ENCODE data around the gene PPM1M. TPM values are rescaled to one million over a fixed set of nuclear protein-coding genes. Genes with fewer than 3 reads are reported as not detected.
"Not testable (repeated sequence)": the region's sequence is repeated elsewhere in the genome, so short reads cannot be mapped to it uniquely, and the experiment has no call there.

The PPM1M gene
- total RNA-seq, 2 donors from 2014 or later: 6.9 to 15.3 TPM

- 82 to 86% methylated on average over 7 of the region's 7 CpGs for WGBS, 2 donors
- H3K27ac ChIP-seq: no peak overlapping the region
- H3K36me3 ChIP-seq (replicated peaks in 1 of 2; ENCODE audit: insufficient read depth in 1 of 2, low read depth in 2 of 2): peaks cover 9 to 22% of the 10 kb centered on the region in 2 donors
- no peaks in the 10 kb centered on the region for H3K9me3 ChIP-seq
- ATAC-seq: no peak
- peaks cover 35% of the 10 kb centered on the region for H3K4me1 ChIP-seq
- no peak overlapping the region for H3K4me3 ChIP-seq
- intact Hi-C loops (cut with DNase I): no loop called here
- TF ChIP-seq POLR2A (IDR thresholded peaks at IDR 0.05) (no peak), CTCF (IDR thresholded peaks at IDR 0.05) (no peak)
- H3K27me3 ChIP-seq: no peaks in the 10 kb centered on the region
- no peak for DNase-seq
These were observed 22.5 kb downstream of the PPM1M start for GRCh38 chr3:52268036-52268435.

DNA sequence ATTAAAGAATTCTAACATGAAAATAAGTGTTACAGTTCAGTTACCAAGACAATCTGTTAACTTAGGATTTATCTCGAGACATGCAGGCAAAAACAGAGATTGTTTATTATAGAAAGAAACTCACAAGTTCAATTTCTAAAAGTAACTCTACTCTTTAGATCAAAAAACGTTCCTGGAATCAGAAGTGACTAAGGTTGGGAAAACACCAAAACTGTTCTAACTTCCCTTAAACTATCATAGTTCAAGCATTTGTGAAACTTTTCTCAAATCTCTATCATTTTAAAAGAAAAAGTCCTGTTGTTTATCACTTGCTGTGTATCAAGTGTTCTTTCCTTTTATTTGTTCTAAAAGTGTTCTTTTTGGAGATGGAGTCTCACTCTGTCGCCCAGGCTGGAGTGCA lies 24.2 kb downstream of the PPM1M start:
- peak overlapping the region in 2 of 4 donors; percentile 35 to 67 for H3K27ac ChIP-seq
- TF ChIP-seq CTCF (IDR thresholded peaks at IDR 0.05) (no peak), POLR2A (IDR thresholded peaks at IDR 0.05) (no peak)
- H3K4me1 ChIP-seq: peaks cover 52% of the 10 kb centered on the region
- no peaks in the 10 kb centered on the region for H3K27me3 ChIP-seq
- ATAC-seq (no peak), DNase-seq (no peak)
- 52 to 54% methylated on average over 3 of the region's 3 CpGs for WGBS, 2 donors
- H3K36me3 ChIP-seq (replicated peaks in 1 of 2; ENCODE audit: insufficient read depth in 1 of 2, low read depth in 2 of 2): peaks cover 9 to 19% of the 10 kb centered on the region in 2 donors
- no peaks in the 10 kb centered on the region for H3K9me3 ChIP-seq
- H3K4me3 ChIP-seq: no peak overlapping the region
- intact Hi-C loops (cut with DNase I): no loop called here

- intact Hi-C loops (cut with DNase I): no loop called here
- no peak for DNase-seq
- WGBS, 2 donors: 48 to 51% methylated on average over 9 of the region's 9 CpGs
- Histone ChIP-seq H3K27ac (peak overlapping the region in 2 of 4 donors; percentile 35 to 67), H3K4me3 (no peak overlapping the region), H3K4me1 (peaks cover 58% of the 10 kb centered on the region), H3K36me3 (replicated peaks in 1 of 2; ENCODE audit: insufficient read depth in 1 of 2, low read depth in 2 of 2) (peaks cover 9 to 18% of the 10 kb centered on the region in 2 donors), H3K9me3 (no peaks in the 10 kb centered on the region), H3K27me3 (no peaks in the 10 kb centered on the region)
- TF ChIP-seq POLR2A (IDR thresholded peaks at IDR 0.05): no peak
- TF ChIP-seq CTCF (IDR thresholded peaks at IDR 0.05): no peak
- ATAC-seq: peak; percentile 33
These were observed 24.7 kb downstream of the PPM1M start for GRCh38 chr3:52270252-52270754.

DNA sequence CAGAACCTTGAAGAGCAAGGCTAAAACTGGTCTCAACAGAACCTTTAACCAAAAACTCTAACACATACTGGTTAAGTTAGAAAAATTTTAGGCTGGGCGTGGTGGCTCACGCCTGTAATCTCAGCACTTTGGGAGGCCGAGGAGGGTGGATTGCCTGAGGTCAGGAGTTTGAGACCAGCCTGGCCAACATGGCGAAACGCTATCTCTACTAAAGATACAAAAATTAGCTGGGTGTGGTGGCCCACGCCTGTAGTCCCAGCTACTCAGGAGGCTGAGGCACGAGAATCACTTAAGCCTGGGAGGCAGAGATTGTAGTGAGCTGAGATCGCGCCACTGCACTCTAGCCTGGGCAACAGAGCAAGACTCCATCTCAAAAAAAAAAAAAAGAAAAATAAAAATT lies 26.6 kb downstream of the PPM1M start:
- H3K36me3 ChIP-seq (replicated peaks in 1 of 2; ENCODE audit: insufficient read depth in 1 of 2, low read depth in 2 of 2); H3K4me3 ChIP-seq; DNase-seq; intact Hi-C loops (cut with DNase I); H3K27ac ChIP-seq; ATAC-seq; H3K9me3 ChIP-seq; H3K27me3 ChIP-seq: not testable (repeated sequence)
- 84 to 91% methylated on average over 9 of the region's 9 CpGs for WGBS, 2 donors
- H3K4me1 ChIP-seq: peaks cover 72% of the 10 kb centered on the region

DNA sequence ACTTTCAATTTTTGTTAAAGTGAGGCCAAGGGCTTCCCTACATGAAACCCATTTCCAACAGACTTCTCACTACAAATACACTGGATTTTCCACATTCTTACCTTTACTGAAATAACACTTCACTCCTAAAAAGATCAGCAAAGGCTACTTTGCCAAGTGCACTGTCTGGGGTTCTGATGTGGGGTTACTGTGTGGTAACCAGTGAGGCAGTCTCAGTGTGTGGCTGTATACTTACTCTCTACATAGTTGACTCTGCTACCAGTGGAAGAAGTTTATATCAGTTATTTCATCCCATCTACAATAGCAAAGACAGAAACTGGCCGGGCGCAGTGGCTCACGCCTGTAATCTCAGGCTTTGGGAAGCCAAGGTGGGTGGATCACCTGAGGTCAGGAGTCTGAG lies 27.3 kb downstream of the PPM1M start:
- no peak for TF ChIP-seq CTCF (IDR thresholded peaks at IDR 0.05)
- intact Hi-C loops (cut with DNase I): no loop called here
- Histone ChIP-seq H3K4me1 (peaks cover 69% of the 10 kb centered on the region), H3K9me3 (no peaks in the 10 kb centered on the region), H3K27me3 (no peaks in the 10 kb centered on the region), H3K27ac (no peak overlapping the region), H3K4me3 (no peak overlapping the region), H3K36me3 (replicated peaks in 1 of 2; ENCODE audit: insufficient read depth in 1 of 2, low read depth in 2 of 2) (peaks cover 4 to 5% of the 10 kb centered on the region in 2 donors)
- ATAC-seq (no peak), DNase-seq (no peak)
- 59 to 70% methylated on average over 3 of the region's 3 CpGs for WGBS, 2 donors

GRCh38 chr3:52274781-52275180 lies 29.2 kb downstream of the PPM1M start:
- H3K4me1 ChIP-seq: peaks cover 77% of the 10 kb centered on the region
- DNase-seq; H3K27me3 ChIP-seq; intact Hi-C loops (cut with DNase I); H3K9me3 ChIP-seq; ATAC-seq; H3K36me3 ChIP-seq (replicated peaks in 1 of 2; ENCODE audit: insufficient read depth in 1 of 2, low read depth in 2 of 2); H3K4me3 ChIP-seq; H3K27ac ChIP-seq: not testable (repeated sequence)
- WGBS, 2 donors: 91 to 94% methylated on average over 18 of the region's 18 CpGs

Measured in body of pancreas (tissue), 4 donors.